OCI-LY3 (cell line): ENCODE data around the gene PEX16.

Experiments used
- H2AFZ ChIP-seq: fragments of 200-600, 300-600 bp; shearing (Covaris generic); 2 replicates; pipeline ENCODE4 v1.6.0; 2014; ENCODE audit warnings: antibody characterized with exemption, low read depth, low read length
- H3K27ac ChIP-seq: fragments of 200-600, 300-600 bp; sonication (generic); 2 replicates; pipeline ENCODE4 v1.5.1; 2014; ENCODE audit warnings: mild to moderate bottlenecking, low read length, moderate library complexity, mixed read lengths
- H3K27me3 ChIP-seq: fragments of 200-600, 300-600 bp; sonication (generic); 2 replicates; pipeline ENCODE4 v1.6.1; 2014; ENCODE audit warnings: low read depth, low read length, mixed read lengths
- H3K36me3 ChIP-seq: fragments of 200-600, 300-600 bp; sonication (generic); replicated peaks from 2 replicates; pipeline ENCODE3; 2014; ENCODE audit warnings: low read depth, low read length, mixed read lengths
- H3K4me1 ChIP-seq: fragments of 300-600, 200-600 bp; sonication (generic); 2 replicates; pipeline ENCODE4 v1.6.1; 2014; ENCODE audit warnings: low read length, mixed read lengths
- H3K4me2 ChIP-seq: fragments of 200-600, 300-600 bp; sonication (generic); 2 replicates; pipeline ENCODE4 v1.6.1; 2014; ENCODE audit warnings: low read length, mixed read lengths
- H3K4me3 ChIP-seq: fragments of 300-600, 200-600 bp; sonication (generic); 2 replicates; pipeline ENCODE4 v1.5.1; 2014; ENCODE audit warnings: antibody characterized with exemption, mild to moderate bottlenecking, low read length, moderate library complexity
- H3K79me2 ChIP-seq: fragments of 300-600, 200-600 bp; shearing (Covaris generic); 2 replicates; pipeline ENCODE4 v1.6.1; 2014; ENCODE audit warnings: mild to moderate bottlenecking, low read length, mixed read lengths
- H3K9ac ChIP-seq: fragments of 300-600, 200-600 bp; shearing (Covaris generic); 2 replicates; pipeline ENCODE4 v1.6.0; 2014; ENCODE audit warnings: mild to moderate bottlenecking, low read length, moderate library complexity
- H3K9me3 ChIP-seq: fragments of 200-600, 300-600 bp; shearing (Covaris generic); 2 replicates; pipeline ENCODE4 v1.6.1; 2014; ENCODE audit warnings: low read length, mixed read lengths; ENCODE audit not compliant: insufficient read depth
- H4K20me1 ChIP-seq: fragments of 200-600, 300-600 bp; sonication (generic); 2 replicates; pipeline ENCODE4 v1.6.1; 2016; ENCODE audit warnings: low read length, mixed read lengths; ENCODE audit not compliant: insufficient read depth
- EZH2phosphoT487 ChIP-seq: fragments of 200-600 bp; shearing (Covaris generic); IDR thresholded peaks from 2 replicates; pipeline ENCODE4 v1.6.1; 2018; ENCODE audit warnings: antibody characterized with exemption, mixed run types, low read depth
- TF ChIP-seq, protein P1 (sequence below): fragments of 200-600, 300-600 bp; sonication (generic); IDR thresholded peaks from 2 replicates; pipeline ENCODE4 v1.5.1; 2014; ENCODE audit warnings: antibody characterized with exemption, low read length, low read depth

The PEX16 gene

DNA sequence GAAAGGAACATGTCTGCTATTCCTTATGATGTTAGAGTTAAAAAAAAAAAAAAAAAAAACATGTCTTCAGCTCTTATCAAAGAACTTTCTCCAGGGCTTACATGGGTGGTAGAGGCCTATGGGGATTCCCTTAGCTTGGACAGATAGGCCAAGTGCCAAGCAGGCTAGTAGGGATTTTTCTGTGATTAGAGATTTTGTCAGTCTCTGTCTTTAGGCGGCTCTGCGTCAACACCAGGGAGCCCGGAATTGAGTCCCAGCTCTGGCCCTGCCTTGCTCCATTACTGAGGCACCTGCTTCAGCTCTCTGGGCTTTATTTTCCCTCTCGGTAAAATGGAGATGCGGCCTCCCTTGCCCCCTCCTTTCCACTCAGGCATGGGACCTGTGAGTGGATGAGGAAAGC lies 57.3 kb downstream of the PEX16 start:
- no peak overlapping the region for H3K9ac ChIP-seq
- H3K27me3 ChIP-seq = no peaks in the 10 kb centered on the region
- 0 out of 2 replicates have a peak, but pooled peaks cover 8% of the 10 kb centered on the region for H3K79me2 ChIP-seq
- H3K36me3 ChIP-seq = peaks cover 62% of the 10 kb centered on the region
- TF ChIP-seq, protein P1, sequence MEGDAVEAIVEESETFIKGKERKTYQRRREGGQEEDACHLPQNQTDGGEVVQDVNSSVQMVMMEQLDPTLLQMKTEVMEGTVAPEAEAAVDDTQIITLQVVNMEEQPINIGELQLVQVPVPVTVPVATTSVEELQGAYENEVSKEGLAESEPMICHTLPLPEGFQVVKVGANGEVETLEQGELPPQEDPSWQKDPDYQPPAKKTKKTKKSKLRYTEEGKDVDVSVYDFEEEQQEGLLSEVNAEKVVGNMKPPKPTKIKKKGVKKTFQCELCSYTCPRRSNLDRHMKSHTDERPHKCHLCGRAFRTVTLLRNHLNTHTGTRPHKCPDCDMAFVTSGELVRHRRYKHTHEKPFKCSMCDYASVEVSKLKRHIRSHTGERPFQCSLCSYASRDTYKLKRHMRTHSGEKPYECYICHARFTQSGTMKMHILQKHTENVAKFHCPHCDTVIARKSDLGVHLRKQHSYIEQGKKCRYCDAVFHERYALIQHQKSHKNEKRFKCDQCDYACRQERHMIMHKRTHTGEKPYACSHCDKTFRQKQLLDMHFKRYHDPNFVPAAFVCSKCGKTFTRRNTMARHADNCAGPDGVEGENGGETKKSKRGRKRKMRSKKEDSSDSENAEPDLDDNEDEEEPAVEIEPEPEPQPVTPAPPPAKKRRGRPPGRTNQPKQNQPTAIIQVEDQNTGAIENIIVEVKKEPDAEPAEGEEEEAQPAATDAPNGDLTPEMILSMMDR = no peak
- no peak for TF ChIP-seq EZH2phosphoT487
- H3K27ac ChIP-seq = no peak overlapping the region
- no peaks in the 10 kb centered on the region for H3K9me3 ChIP-seq
- H3K4me3 ChIP-seq = no peak overlapping the region
- H2AFZ ChIP-seq = no peak overlapping the region
- peaks cover 6% of the 10 kb centered on the region for H4K20me1 ChIP-seq
- no peaks in the 10 kb centered on the region for H3K4me1 ChIP-seq
- no peak overlapping the region for H3K4me2 ChIP-seq
